Tibial artery (tissue), 4 donors: ENCODE results near the gene BOLA2B.

Source experiments
- DNase-seq, 2 donors: peaks; one replicate each; pipeline ENCODE4 v3.0.0-alpha.2; 2019
- H3K27ac ChIP-seq, 2 donors: fragments of 200-600 bp; sonication (generic) in 1 of 2; 1 replicate in 1 of 2; 2 replicates in 1 of 2; pipeline ENCODE4 v1.5.1; 2018 to 2019; ENCODE audit warnings: mild to moderate bottlenecking in 1 of 2
- H3K27me3 ChIP-seq, 2 donors: fragments of 200-600 bp; sonication (generic) in 1 of 2; one replicate each; pipeline versions ENCODE4 v1.5.1 to v1.6.0; 2016 to 2019
- H3K36me3 ChIP-seq, 3 donors: fragments of 200-600 bp; sonication (generic) in 2 of 3; one replicate each; pipeline ENCODE4 v1.5.1; 2016 to 2019; ENCODE audit warnings: mild to moderate bottlenecking in 2 of 3
- H3K4me1 ChIP-seq, 4 donors: fragments of 200-600 bp; sonication (generic) in 2 of 4; 1 replicate in 3 of 4; 2 replicates in 1 of 4; pipeline ENCODE4 v1.5.1; 2016 to 2019
- H3K4me3 ChIP-seq, 2 donors: fragments of 200-600 bp; sonication (generic) in 1 of 2; 1 replicate in 1 of 2; 2 replicates in 1 of 2; pipeline ENCODE4 v1.5.1; 2018 to 2019; ENCODE audit warnings: mild to moderate bottlenecking in 2 of 2
- H3K9me3 ChIP-seq, 3 donors: fragments of 200-600 bp; sonication (generic) in 1 of 3; one replicate each; pipeline ENCODE4 v1.5.1; 2016 to 2019
- CTCF ChIP-seq, 2 experiments: fragments of 200-600 bp in 1 of 2; fragments of 450-650 bp in 1 of 2; IDR thresholded peaks; one replicate each; pipeline ENCODE4 v1.5.1; 2017 to 2019; ENCODE audit warnings: antibody characterized with exemption in 2 of 2, mild to moderate bottlenecking in 1 of 2, moderate library complexity in 1 of 2
- intact Hi-C: fragments of 100-400 bp; cut with DNase I; formaldehyde crosslinking; loops from one replicate; pipeline ENCODE4 v1.15.0; 2023; ENCODE audit warnings: low total_unique reads

The BOLA2B gene

GRCh38 chr16:30157214-30157613 lies 36.3 kb downstream of the BOLA2B start:
- DNase-seq = no peak
- Histone ChIP-seq H3K27ac (no peak overlapping the region), H3K4me3 (no peak overlapping the region), H3K27me3 (no peaks in the 10 kb centered on the region), H3K9me3 (no peaks in the 10 kb centered on the region), H3K4me1 (no peaks in the 10 kb centered on the region), H3K36me3 (no peaks in the 10 kb centered on the region)
- intact Hi-C loops = no loop called here
- no peak for TF ChIP-seq CTCF (IDR thresholded peaks at IDR 0.05)

DNA sequence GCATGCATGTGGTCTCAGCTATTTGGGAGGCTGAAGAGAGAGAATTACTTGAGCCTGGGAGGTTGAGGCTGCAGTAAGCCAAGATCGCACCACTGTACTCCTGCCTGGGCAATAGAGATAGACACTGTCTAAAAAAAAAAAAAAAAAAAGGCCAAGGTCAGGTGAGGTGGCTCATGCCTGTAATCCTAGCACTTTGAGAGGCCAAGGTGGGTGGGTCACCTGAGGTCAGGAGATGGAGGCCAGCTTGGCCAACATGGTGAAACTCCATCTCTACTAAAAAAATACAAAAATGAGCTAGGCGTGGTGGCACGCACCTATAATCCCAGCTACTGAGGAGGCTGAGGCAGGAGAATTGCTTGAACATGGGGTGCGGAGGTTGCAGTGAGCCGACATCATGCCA lies 38.3 kb downstream of the BOLA2B start:
- no peak for TF ChIP-seq CTCF (IDR thresholded peaks at IDR 0.05)
- Histone ChIP-seq H3K27me3 (no peaks in the 10 kb centered on the region), H3K27ac (no peak overlapping the region), H3K4me3 (no peak overlapping the region), H3K9me3 (no peaks in the 10 kb centered on the region), H3K4me1 (no peaks in the 10 kb centered on the region), H3K36me3 (no peaks in the 10 kb centered on the region)
- intact Hi-C loops = no loop called here
- no peak for DNase-seq

DNA sequence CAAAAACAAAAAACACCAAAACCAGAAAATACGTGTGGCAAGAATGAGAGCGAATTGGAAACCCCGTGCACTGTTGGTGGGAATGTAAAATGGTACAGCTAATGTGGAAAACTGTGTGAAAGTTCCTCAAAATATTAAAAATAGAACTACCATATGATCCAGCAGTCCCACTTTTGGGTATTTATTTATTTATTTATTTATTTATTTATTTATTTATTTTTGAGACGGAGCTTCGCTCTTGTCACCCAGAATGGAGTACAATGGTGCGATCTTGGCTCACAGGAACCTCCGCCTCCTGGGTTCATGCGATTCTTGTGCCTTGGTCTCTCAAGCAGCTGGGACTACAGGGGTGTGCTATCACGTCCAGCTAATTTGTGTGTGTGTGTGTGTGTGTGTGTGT lies 40.9 kb downstream of the BOLA2B start:
- Histone ChIP-seq H3K27me3 (no peaks in the 10 kb centered on the region), H3K9me3 (peaks cover 0 to 7% (median 0%) of the 10 kb centered on the region in 3 donors), H3K4me1 (no peaks in the 10 kb centered on the region), H3K27ac (no peak overlapping the region), H3K36me3 (no peaks in the 10 kb centered on the region), H3K4me3 (no peak overlapping the region)
- intact Hi-C loops = no loop called here
- TF ChIP-seq CTCF (IDR thresholded peaks at IDR 0.05) = no peak
- DNase-seq = no peak

DNA sequence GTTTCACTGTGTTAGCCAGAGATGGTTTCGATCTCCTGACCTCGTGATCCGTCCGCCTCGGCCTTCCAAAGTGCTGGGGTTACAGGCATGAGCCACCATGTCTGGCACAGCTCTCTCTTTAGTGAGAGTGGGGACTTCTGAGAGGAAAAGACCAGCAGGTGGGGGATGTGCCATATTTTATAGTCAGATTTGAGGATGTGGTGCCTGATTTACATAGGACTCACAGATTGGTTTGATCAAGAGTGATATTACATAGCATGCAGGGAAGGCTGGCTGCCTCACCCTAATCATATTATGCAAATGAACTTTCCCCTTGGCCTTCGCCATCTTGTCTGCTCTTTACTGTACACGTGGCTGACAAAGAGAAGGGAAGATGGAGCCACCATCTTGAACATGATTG lies 42.4 kb downstream of the BOLA2B start:
- TF ChIP-seq CTCF (IDR thresholded peaks at IDR 0.05) = no peak
- intact Hi-C loops = no loop called here

DNA sequence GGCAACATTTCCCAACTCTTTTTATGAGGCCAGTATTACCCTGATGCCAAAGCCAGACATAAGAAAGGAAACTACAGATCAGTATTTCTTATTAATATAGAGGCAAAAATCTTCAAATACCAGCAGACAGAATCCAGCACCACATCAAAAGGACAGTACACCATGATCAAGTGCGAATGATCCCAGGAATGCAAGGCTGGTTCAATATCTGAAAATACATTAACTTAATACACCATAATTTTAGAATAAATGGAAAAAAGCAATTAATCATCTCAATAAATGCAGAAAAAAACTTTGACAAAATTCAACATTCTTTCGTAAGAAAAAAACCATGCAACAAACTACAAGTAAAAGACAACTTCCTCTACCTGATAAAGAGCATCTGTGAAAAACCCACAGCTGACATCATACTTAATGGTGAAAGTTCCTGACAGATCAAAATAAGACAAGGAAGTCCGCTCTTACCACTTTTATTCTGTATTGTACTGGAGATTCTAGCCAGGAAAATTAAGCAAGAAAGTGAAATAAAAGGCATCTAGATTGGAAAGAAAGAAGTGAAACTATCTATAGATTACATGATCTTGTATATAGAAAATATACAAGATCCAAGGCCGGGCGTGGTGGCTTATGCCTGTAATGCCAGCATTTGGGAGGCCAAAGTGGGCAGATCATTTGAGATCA lies 44.1 kb downstream of the BOLA2B start:
- Histone ChIP-seq H3K4me1 (no peaks in the 10 kb centered on the region), H3K36me3 (no peaks in the 10 kb centered on the region), H3K4me3 (no peak overlapping the region), H3K9me3 (peaks cover 0 to 7% (median 0%) of the 10 kb centered on the region in 3 donors), H3K27me3 (no peaks in the 10 kb centered on the region), H3K27ac (no peak overlapping the region)
- TF ChIP-seq CTCF (IDR thresholded peaks at IDR 0.05) = no peak
- intact Hi-C loops = no loop called here
- DNase-seq = no peak

More for the DNA sequence above, 42.4 kb downstream of the BOLA2B start:
- H3K4me1 ChIP-seq = no peaks in the 10 kb centered on the region
- no peak overlapping the region for H3K4me3 ChIP-seq
- DNase-seq = no peak
- H3K9me3 ChIP-seq = peaks cover 0 to 7% (median 0%) of the 10 kb centered on the region in 3 donors
- H3K27ac ChIP-seq = no peak overlapping the region
- H3K27me3 ChIP-seq = no peaks in the 10 kb centered on the region
- H3K36me3 ChIP-seq = no peaks in the 10 kb centered on the region
